Measurements from ENCODE around the gene PCDHGA1.
"Not testable (repeated sequence)": the region's sequence is repeated elsewhere in the genome, so short reads cannot be mapped to it uniquely, and the experiment has no call there.

PCDHGA1 gene

DNA sequence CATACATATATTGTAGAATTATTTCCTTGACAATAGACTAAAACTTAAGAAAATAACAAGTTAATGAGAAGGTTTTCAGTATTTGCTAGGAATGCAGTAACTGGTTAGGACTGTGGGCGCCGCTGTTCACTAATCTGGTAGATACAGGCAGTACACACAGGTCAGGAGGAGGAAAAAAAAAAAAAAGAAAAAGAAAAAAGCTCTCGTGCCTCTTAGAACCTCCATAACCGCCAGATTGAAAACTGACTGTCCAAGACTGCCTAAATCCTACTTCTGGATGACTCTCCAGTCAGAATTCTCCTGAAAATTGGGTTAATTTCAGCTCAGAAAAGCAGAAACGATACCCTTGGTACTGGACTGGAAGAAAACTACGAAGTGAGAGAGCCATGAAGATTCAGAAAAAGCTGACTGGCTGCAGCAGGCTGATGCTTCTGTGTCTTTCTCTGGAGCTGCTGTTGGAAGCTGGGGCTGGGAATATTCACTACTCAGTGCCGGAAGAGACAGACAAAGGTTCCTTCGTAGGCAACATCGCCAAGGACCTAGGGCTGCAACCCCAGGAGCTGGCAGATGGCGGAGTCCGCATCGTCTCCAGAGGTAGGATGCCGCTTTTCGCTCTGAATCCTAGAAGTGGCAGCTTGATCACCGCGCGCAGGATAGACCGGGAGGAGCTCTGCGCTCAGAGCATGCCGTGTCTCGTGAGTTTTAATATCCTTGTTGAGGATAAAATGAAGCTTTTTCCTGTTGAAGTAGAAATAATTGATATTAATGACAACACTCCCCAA lies at the start of gene PCDHGA1:
Gene PCDHGA1 (plus strand): TSS at position 216 of the 782 bp plus-strand sequence.
- no peak for DNase-seq

GRCh38 chr5:141298376-141298775 lies 31.9 kb upstream of the PCDHGA1 start:
- DNase-seq = no peak

DNA sequence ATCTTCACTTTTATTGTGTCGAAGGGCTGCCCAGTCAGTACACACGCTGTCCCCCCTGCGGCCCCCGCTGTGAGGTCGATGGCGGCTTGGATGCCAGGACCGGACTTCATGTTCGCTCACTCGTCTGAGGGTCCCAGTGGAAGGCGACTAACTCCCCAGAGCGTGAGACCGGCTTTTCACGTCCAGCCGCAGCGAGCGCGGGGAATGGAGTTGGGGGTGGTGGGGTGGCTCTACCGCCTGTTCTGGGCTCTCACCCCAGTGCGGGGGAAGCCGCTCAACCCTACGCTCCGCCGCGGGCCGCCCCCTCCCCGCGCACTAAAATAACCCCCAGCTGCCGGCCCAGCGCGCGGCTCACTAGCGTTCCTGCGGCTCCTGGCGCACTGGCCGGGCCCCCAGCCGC lies 26.6 kb upstream of the PCDHGA1 start, which contains the start of gene SLC25A2:
Gene SLC25A2 (minus strand): TSS at position 294 of the 400 bp plus-strand sequence. CDS start 184 bp downstream, at position 110.
- no peak for DNase-seq

DNA sequence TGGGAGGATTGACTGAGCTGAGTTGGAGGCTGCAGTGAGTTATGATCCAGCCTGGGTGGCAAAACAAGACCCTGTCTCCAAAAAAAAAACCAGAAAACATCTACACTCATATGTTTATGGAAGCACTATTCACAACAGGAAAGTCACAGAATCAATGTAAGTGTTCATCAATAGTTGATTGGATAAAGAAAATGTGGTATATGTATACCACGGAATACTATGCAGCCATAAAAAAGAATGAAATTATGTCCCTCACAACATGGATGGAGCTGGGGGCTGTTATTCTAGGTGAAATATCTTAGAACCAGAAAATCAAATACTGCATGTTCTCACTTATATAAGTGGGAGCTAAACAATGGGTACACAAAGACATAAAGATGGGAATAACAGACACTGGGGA lies 23.7 kb upstream of the PCDHGA1 start:
- DNase-seq = no peak

GRCh38 chr5:141313711-141314110 lies 16.6 kb upstream of the PCDHGA1 start:
- no peak for DNase-seq

DNA sequence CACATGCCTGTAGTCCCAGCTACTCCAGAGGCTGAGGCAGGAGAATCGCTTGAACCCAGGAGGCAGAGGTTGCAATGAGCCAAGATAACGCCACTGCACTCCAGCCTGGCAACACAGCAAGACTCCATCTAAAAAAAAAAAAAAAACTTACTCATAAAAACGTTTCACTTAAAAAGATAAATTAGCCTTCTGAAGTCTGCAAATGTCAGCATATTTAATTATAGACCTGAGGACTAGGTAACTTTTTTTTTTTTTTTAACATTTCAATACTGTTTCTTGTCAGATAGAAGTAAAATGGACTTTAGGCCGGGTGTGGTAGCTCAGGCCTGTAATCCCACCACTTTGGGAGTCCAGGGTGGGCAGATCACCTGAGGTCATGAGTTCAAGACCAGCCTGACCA lies 13.4 kb upstream of the PCDHGA1 start:
- not testable (repeated sequence) for DNase-seq

DNA sequence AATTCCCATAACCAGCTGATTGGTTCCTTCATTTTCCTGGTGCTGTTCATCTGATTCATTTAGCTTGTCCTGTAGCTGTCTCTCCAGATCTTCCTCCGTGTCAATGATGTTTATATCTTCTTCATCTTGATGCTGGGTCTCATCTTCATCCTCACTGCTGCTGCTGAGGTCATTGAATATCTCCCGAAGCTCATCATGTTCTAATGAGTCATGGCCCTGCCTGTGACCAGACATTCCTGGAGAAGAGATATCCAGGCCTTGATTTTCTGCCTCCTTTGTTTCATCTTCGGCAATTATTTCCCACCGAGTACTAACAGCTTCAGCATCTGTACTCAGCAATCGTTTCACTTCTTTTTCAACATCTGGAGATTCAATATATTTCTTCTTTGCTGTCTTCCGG lies 11.1 kb upstream of the PCDHGA1 start:
- no peak for DNase-seq

GRCh38 chr5:141319699-141320098 lies 10.6 kb upstream of the PCDHGA1 start:
- no peak for DNase-seq

DNA sequence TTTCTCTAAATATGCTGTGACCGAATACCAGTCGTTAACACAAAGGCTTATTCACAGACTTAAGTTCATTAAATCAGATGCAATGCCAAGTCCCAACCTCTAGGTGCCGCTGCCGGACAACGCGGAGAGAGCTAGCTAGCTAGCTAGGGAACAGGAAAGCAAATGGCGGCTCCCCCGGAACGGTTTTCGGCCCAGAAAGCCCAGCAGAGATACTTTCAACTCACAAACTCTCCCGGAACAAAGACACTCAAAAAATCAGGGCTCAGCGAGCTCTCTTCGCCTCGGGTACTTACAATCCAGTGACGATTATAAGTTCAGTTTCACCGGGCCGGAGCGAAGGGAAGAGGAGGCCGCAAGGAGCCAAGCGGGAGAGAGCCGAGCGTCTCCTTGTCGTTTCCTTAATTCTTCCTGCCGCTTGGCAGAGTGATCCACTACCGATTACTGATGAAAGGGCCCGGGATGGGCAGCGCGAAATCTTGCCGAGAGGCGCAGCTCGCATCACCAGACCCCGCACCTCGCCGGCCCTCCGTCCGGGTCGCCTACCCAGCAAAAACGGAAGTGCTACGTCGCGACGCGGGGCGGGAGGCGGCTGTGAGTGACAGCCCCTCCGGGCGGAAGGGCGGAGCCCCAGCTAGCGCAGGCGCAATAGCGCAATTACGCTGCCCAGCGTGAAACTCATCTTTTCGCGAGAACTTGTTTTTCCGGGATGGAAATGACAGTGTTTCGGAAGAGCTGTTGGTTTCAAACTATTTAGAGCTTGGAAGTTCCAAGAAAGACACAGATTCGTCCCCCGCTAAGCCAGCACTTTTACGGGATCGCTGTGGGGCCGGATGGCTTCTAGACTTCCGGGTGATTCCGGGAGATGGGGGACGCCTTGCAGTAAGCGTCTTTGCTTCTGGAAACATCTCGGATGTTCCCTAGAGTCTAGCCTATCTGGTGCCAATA lies 9.8 kb upstream of the PCDHGA1 start, which contains the start of gene TAF7:
Gene TAF7 (minus strand): TSS at position 560 of the 945 bp plus-strand sequence. CDS start 740 bp downstream, outside the sequence.
- DNase-seq = peak; percentile 22

DNA sequence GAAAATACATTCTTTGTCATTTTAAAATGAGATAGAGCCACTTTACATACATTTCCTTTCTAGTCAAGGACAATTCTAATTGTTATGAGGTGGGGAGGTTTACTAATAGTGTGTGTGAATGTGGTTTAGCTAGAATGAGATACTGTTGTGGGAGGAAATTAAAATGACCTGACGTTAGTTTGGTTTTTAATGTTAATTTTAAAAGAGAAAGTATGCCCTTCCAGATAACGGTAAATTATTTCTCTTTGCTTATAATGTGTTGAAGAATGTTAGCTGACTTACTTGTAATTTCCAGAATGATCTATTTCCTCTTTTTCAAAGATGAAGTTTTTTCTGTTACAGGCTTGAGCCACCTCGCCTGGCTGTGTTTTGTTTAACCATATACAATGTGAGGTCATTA lies 8.1 kb upstream of the PCDHGA1 start:
- DNase-seq = no peak

DNA sequence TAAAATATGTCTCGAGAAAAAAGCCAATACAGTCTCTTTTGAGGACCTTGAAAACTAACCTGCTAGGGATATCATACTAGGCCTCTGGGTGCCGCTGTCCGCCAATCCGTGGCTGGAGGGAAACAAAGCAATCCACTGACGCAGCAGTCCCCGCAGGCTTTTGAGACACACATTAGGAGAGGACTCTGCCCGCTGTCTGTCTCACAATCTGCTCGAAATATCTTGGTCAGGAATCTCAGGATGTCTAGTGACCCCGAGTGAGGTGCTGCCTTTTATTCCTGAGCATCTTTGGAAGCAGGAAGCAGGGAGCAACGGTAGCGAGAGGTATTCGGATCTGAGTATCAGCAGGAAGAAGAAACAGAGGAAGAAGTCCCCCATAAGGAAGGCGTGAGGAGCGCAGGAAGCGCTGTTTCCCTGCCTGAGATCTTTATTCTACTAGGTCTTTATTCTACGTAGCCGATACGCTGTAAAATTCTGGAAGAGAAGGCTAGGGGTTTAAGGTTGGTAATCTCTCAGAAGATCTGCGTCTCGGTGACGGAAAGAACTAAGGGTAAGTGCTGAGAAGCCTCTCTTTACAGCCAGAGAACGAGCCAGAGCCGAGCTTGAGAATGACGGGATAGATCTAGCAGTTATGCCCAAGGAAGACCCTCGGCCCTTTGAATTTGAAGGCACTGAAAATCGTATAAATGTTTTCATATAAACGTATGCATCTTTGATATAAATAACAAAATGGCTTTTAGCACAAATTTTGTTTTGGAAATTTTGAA lies 4.0 kb upstream of the PCDHGA1 start:
- no peak for DNase-seq

- no peak for DNase-seq
Observed at GRCh38 chr5:141328231-141328630, 2.1 kb upstream of the PCDHGA1 start.

DNA sequence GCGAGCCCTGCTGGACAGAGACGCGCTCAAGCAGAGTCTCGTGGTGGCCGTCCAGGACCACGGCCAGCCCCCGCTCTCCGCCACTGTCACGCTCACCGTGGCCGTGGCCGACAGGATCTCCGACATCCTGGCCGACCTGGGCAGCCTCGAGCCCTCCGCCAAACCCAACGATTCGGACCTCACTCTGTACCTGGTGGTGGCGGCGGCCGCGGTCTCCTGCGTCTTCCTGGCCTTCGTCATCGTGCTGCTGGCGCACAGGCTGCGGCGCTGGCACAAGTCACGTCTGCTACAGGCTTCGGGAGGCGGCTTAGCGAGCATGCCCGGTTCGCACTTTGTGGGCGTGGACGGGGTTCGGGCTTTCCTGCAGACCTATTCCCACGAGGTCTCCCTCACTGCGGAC lies 2.3 kb downstream of the PCDHGA1 start:
- DNase-seq = not testable (repeated sequence)

GRCh38 chr5:141338538-141339306 lies 8.4 kb downstream of the PCDHGA1 start, which contains the start of gene PCDHGA2:
PCDHGA2 (plus strand) TSS chr5:141338760.
- DNase-seq = no peak

GRCh38 chr5:141340781-141341354 lies 10.6 kb downstream of the PCDHGA1 start:
- not testable (repeated sequence) for DNase-seq

- DNase-seq = no peak
Observed at GRCh38 chr5:141342773-141343172, 12.5 kb downstream of the PCDHGA1 start.

- no peak for DNase-seq
Observed at GRCh38 chr5:141343242-141343952, 13.1 kb downstream of the PCDHGA1 start, which contains the start of gene PCDHGA3. PCDHGA3 (plus strand) TSS chr5:141343829; CDS start chr5:141344034, 205 bp downstream.

DNA sequence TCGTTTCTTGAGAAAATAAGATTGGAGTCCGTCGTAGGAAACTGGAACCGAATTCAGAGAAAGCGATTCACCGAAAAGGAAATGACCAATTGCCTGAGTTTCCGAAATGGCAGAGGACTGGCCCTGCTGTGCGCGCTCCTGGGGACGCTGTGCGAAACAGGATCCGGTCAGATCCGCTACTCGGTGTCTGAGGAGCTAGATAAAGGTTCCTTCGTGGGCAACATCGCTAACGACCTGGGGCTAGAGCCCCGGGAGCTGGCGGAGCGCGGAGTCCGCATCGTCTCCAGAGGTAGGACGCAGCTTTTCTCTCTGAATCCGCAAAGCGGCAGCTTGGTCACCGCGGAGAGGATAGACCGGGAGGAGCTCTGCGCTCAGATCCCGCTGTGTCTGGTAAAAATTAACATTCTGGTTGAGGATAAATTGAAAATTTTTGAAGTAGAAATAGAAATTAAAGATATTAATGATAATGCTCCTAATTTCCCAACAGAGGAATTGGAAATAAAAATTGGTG lies 13.7 kb downstream of the PCDHGA1 start:
- DNase-seq = no peak

GRCh38 chr5:141345327-141345726 lies 15.0 kb downstream of the PCDHGA1 start:
- DNase-seq = no peak

DNA sequence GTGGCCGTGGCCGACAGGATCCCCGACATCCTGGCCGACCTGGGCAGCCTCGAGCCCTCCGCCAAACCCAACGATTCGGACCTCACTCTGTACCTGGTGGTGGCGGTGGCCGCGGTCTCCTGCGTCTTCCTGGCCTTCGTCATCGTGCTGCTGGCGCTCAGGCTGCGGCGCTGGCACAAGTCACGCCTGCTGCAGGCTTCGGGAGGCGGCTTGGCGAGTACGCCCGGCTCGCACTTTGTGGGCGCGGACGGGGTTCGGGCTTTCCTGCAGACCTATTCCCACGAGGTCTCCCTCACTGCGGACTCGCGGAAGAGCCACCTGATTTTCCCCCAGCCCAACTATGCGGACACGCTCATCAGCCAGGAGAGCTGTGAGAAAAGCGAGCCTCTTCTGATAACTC lies 15.7 kb downstream of the PCDHGA1 start:
- not testable (repeated sequence) for DNase-seq

Data from NCI-H1417 treated with DMSO at 0.1 percent for 48 hours (cell line).